Trophoblast cell (in vitro differentiated cells and primary cell): Measurements from ENCODE around the gene TTN.

Source experiments
- DNase-seq, 2 donors: peaks; one replicate each; pipeline ENCODE4 v3.0.0-alpha.2; 2016
- H2AFZ ChIP-seq: 2 replicates; pipeline ENCODE4 v1.6.1; 2013; ENCODE audit warnings: low read length, moderate library complexity, mild to moderate bottlenecking; ENCODE audit not compliant: insufficient read depth, poor library complexity
- H2AK5ac ChIP-seq: 2 replicates; pipeline ENCODE4 v1.6.1; 2013; ENCODE audit warnings: mild to moderate bottlenecking, low read length
- H2BK120ac ChIP-seq: 2 replicates; pipeline ENCODE4 v1.6.1; 2013; ENCODE audit warnings: low read length, mild to moderate bottlenecking, moderate library complexity; ENCODE audit not compliant: insufficient read depth, poor library complexity
- H2BK12ac ChIP-seq: 2 replicates; pipeline ENCODE4 v1.6.1; 2013; ENCODE audit warnings: mild to moderate bottlenecking, low read length, moderate library complexity
- H2BK5ac ChIP-seq: 2 replicates; pipeline ENCODE4 v1.6.1; 2013; ENCODE audit warnings: low read length, low read depth, moderate library complexity, mild to moderate bottlenecking; ENCODE audit not compliant: poor library complexity
- H3K14ac ChIP-seq: 2 replicates; pipeline ENCODE4 v1.6.1; 2013; ENCODE audit warnings: mild to moderate bottlenecking, low read length
- H3K18ac ChIP-seq: 2 replicates; pipeline ENCODE4 v1.6.1; 2013; ENCODE audit warnings: mild to moderate bottlenecking, low read length
- H3K23ac ChIP-seq: 2 replicates; pipeline ENCODE4 v1.6.1; 2013; ENCODE audit warnings: low read length
- H3K27ac ChIP-seq: 2 replicates; pipeline ENCODE4 v1.5.1; 2013; ENCODE audit warnings: low read depth, mild to moderate bottlenecking, inconsistent platforms, low read length, moderate library complexity
- H3K27me3 ChIP-seq: 2 replicates; pipeline ENCODE4 v1.6.1; 2013; ENCODE audit warnings: inconsistent platforms, mild to moderate bottlenecking, low read length, moderate library complexity; ENCODE audit not compliant: insufficient read depth
- H3K36me3 ChIP-seq, 2 experiments: 1 replicate in 1 of 2; 2 replicates in 1 of 2; pipeline ENCODE4 v1.6.1; 2013; ENCODE audit warnings: low read length in 2 of 2, mild to moderate bottlenecking in 2 of 2, moderate library complexity in 1 of 2; ENCODE audit not compliant: insufficient read depth in 2 of 2, control insufficient read depth in 1 of 2
- H3K4ac ChIP-seq: 2 replicates; pipeline ENCODE4 v1.6.1; 2013; ENCODE audit warnings: low read depth, mild to moderate bottlenecking, low read length, moderate library complexity
- H3K4me1 ChIP-seq, 2 experiments: 1 replicate in 1 of 2; 2 replicates in 1 of 2; pipeline ENCODE4 v1.6.1; 2013; ENCODE audit warnings: low read length in 2 of 2, mild to moderate bottlenecking in 2 of 2, moderate library complexity in 1 of 2; ENCODE audit not compliant: insufficient read depth in 2 of 2, control insufficient read depth in 1 of 2
- H3K4me2 ChIP-seq: 2 replicates; pipeline ENCODE4 v1.6.1; 2013; ENCODE audit warnings: inconsistent platforms, mild to moderate bottlenecking, low read length, moderate library complexity
- H3K4me3 ChIP-seq: 2 replicates; pipeline ENCODE4 v1.5.1; 2013; ENCODE audit warnings: mild to moderate bottlenecking, low read depth, low read length, inconsistent platforms
- H3K79me1 ChIP-seq: one replicate; pipeline ENCODE4 v1.6.1; 2013; ENCODE audit warnings: low read length
- H3K79me2 ChIP-seq: 2 replicates; pipeline ENCODE4 v1.6.1; 2013; ENCODE audit warnings: low read length, mild to moderate bottlenecking; ENCODE audit not compliant: control insufficient read depth, insufficient read depth, poor library complexity
- H3K9ac ChIP-seq: 2 replicates; pipeline ENCODE4 v1.6.1; 2013; ENCODE audit warnings: mild to moderate bottlenecking, low read length
- H3K9me3 ChIP-seq: 2 replicates; pipeline ENCODE4 v1.6.1; 2013; ENCODE audit warnings: low read depth, mild to moderate bottlenecking, control low read depth, inconsistent platforms, low read length; ENCODE audit not compliant: insufficient read depth
- H4K12ac ChIP-seq: 2 replicates; pipeline ENCODE4 v1.6.1; 2013; ENCODE audit warnings: low read depth, mild to moderate bottlenecking, low read length, moderate library complexity
- H4K8ac ChIP-seq: 2 replicates; pipeline ENCODE4 v1.6.1; 2013; ENCODE audit warnings: low read depth, mild to moderate bottlenecking, low read length, moderate library complexity
- H4K91ac ChIP-seq: one replicate; pipeline ENCODE4 v1.6.1; 2013; ENCODE audit warnings: low read depth, mild to moderate bottlenecking, low read length, moderate library complexity
- WGBS: extraction: QIAGEN DNeasy Blood & Tissue Kit; methylation state at CpG from one replicate; pipeline ENCODE4 v1.1.7; 2013; ENCODE audit warnings: missing lambda C conversion rate; ENCODE audit not compliant: insufficient read length, insufficient coverage; ENCODE audit errors: extremely low coverage; 5-methylcytosine and 5-hydroxymethylcytosine counted together

Gene TTN

DNA sequence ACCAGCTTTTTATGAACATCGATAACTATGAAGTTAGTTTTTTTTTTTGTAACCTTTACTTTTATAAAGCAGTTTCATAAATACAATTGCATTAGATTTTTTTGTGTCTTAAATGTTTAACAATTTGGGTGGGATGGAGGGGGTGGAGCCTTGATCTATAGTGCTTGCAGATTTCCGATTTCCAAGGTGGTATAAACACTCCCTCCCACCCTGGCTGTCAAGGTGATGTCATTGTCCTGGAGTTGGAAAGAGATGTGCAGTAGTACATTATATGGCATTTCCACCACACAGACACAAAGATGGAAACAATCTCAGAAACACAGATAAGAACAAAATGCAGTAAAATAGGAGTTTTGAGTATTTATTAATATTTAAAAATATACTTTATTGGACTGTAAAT is 114.4 kb downstream of the TTN start:
- Histone ChIP-seq H3K4me1 (no peaks in the 10 kb centered on the region), H4K12ac (no peak overlapping the region), H3K79me1 (no peaks in the 10 kb centered on the region), H4K91ac (no peak overlapping the region), H3K4ac (no peak overlapping the region), H3K27ac (no peak overlapping the region), H3K23ac (no peak overlapping the region), H3K36me3 (no peaks in the 10 kb centered on the region), H2BK120ac (no peak overlapping the region), H3K9ac (no peak overlapping the region), H2AFZ (no peak overlapping the region), H3K27me3 (no peaks in the 10 kb centered on the region), H3K79me2 (no peaks in the 10 kb centered on the region), H4K8ac (no peak overlapping the region), H2BK12ac (no peak overlapping the region), H3K9me3 (no peaks in the 10 kb centered on the region), H3K18ac (no peak overlapping the region), H3K4me3 (no peak overlapping the region), H3K4me2 (no peak overlapping the region), H2AK5ac (no peak overlapping the region), H2BK5ac (no peak overlapping the region), H3K14ac (no peak overlapping the region)
- no CpG with 5 or more reads among the region's 2 CpGs for WGBS
- no peak for DNase-seq

DNA sequence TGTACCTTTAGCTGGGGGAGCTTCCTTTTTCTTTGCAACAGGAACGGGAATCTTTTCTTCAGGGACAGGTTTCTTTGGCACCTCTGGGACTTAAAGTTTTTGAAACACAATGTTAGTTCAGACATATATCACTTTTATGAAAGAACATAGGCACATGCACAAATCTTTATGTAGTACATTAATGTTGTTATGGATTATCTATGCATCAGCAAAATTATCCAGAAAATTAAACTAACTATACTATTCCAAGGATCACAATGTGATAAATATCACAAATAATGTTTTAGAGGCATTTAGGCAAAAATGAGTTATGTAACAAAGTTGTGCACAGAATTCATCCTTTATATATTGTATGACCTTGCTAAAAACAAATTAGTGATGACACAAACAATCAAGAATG is 117.4 kb downstream of the TTN start:
- no peak overlapping the region for H3K4me3 ChIP-seq
- H3K27ac ChIP-seq = no peak overlapping the region
- H3K79me2 ChIP-seq = no peaks in the 10 kb centered on the region
- no peak overlapping the region for H2AK5ac ChIP-seq
- H2BK12ac ChIP-seq = no peak overlapping the region
- no CpG with 5 or more reads among the region's 1 CpG for WGBS
- no peak overlapping the region for H3K23ac ChIP-seq
- no peaks in the 10 kb centered on the region for H3K9me3 ChIP-seq
- no peak overlapping the region for H2BK120ac ChIP-seq
- no peaks in the 10 kb centered on the region for H3K36me3 ChIP-seq
- H4K91ac ChIP-seq = no peak overlapping the region
- no peak overlapping the region for H3K4me2 ChIP-seq
- H3K79me1 ChIP-seq = no peaks in the 10 kb centered on the region
- no peak overlapping the region for H3K14ac ChIP-seq
- H2AFZ ChIP-seq = no peak overlapping the region
- no peaks in the 10 kb centered on the region for H3K27me3 ChIP-seq
- no peak overlapping the region for H3K9ac ChIP-seq
- no peak overlapping the region for H4K8ac ChIP-seq
- H3K18ac ChIP-seq = no peak overlapping the region
- no peak for DNase-seq
- no peak overlapping the region for H3K4ac ChIP-seq
- H3K4me1 ChIP-seq = no peaks in the 10 kb centered on the region
- no peak overlapping the region for H2BK5ac ChIP-seq
- no peak overlapping the region for H4K12ac ChIP-seq

DNA sequence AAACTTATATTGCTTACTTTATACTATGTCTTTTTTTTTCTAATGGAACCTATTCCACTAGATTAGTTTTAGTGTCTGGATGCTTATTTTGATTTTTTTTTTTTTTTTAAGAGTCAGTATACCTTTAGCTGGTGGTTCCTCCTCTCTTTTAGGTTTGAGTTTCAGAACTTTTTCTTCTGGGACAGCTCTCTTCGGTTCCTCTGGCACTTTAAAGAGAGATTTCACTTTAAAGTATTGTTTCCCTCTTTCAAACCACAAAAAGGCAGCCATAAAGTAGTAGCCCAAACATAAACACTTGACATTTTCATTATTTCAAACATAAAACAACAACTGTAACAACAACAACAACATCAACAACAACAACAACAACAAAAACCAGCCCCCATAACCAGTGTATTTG is 123.3 kb downstream of the TTN start:
- Histone ChIP-seq H3K14ac (no peak overlapping the region), H3K9ac (no peak overlapping the region), H4K12ac (no peak overlapping the region), H2BK120ac (no peak overlapping the region), H3K36me3 (no peaks in the 10 kb centered on the region), H3K27ac (no peak overlapping the region), H3K9me3 (no peaks in the 10 kb centered on the region), H3K23ac (no peak overlapping the region), H3K27me3 (no peaks in the 10 kb centered on the region), H2BK12ac (no peak overlapping the region), H3K79me2 (no peaks in the 10 kb centered on the region), H3K4me1 (no peaks in the 10 kb centered on the region), H3K18ac (no peak overlapping the region), H3K4me3 (no peak overlapping the region), H3K4ac (no peak overlapping the region), H2AFZ (no peak overlapping the region), H2AK5ac (no peak overlapping the region), H4K8ac (no peak overlapping the region), H3K4me2 (no peak overlapping the region), H4K91ac (no peak overlapping the region), H2BK5ac (no peak overlapping the region), H3K79me1 (no peaks in the 10 kb centered on the region)
- no peak for DNase-seq
- WGBS = no CpG with 5 or more reads among the region's 1 CpG

DNA sequence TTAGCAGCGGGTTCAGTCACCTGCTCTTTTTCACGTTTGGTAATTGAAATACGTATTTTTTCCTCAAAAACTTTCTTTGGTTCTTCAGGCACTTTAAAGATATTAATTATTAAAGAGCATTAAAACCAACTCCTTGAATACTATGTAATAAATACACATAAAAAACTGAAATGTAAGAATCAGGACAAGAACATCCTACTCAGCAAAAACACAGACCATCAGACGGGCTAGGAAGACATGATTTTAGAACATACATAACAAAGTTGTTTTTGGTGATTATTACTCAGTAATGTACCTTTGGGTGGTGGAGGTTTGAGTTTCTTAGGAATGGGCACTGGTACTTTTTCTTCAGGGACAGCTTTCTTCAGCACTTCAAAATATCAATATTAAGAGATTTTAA is 126.1 kb downstream of the TTN start:
- Histone ChIP-seq H3K4me1 (no peaks in the 10 kb centered on the region), H3K23ac (no peak overlapping the region), H3K27me3 (no peaks in the 10 kb centered on the region), H3K9me3 (no peaks in the 10 kb centered on the region), H3K27ac (no peak overlapping the region), H3K14ac (no peak overlapping the region), H3K79me1 (no peaks in the 10 kb centered on the region), H4K12ac (no peak overlapping the region), H3K4me3 (no peak overlapping the region), H3K9ac (no peak overlapping the region), H3K4me2 (no peak overlapping the region), H3K79me2 (no peaks in the 10 kb centered on the region), H3K36me3 (no peaks in the 10 kb centered on the region), H4K8ac (no peak overlapping the region), H2AK5ac (no peak overlapping the region), H2BK5ac (no peak overlapping the region), H4K91ac (no peak overlapping the region), H2BK120ac (no peak overlapping the region), H3K18ac (no peak overlapping the region), H3K4ac (no peak overlapping the region), H2BK12ac (no peak overlapping the region), H2AFZ (no peak overlapping the region)
- no peak for DNase-seq
- no CpG with 5 or more reads among the region's 4 CpGs for WGBS
